OCI-LY3 (cell line): ENCODE data around the gene STAT5B.
"Not testable (repeated sequence)": the region's sequence is repeated elsewhere in the genome, so short reads cannot be mapped to it uniquely, and the experiment has no call there.

Experiments
- EZH2phosphoT487 ChIP-seq: fragments of 200-600 bp; shearing (Covaris generic); IDR thresholded peaks from 2 replicates; pipeline ENCODE4 v1.6.1; 2018; ENCODE audit warnings: antibody characterized with exemption, mixed run types, low read depth
- TF ChIP-seq, protein P1 (sequence below): fragments of 200-600, 300-600 bp; sonication (generic); IDR thresholded peaks from 2 replicates; pipeline ENCODE4 v1.5.1; 2014; ENCODE audit warnings: antibody characterized with exemption, low read length, low read depth

DNA sequence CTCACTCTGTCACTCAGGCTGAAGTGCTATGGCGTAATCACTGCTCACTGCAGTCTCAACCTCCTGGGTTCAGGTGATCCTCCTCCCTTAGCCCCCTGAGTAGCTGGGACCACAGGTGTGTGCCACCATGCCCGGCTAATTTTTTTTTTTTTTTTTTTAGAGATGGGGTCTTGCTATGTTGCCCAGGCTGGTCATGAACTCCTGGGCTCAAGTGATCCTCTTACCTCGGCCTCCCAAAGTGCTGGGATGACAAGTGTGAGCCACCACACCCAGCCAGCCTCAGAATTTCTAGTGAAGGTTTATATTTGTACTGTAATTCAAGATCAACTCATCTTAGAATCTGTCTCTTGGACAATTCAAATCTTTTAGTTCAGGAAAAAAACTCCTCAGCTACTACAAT, 32.1 kb downstream of the STAT5B start:
- TF ChIP-seq, protein P1, sequence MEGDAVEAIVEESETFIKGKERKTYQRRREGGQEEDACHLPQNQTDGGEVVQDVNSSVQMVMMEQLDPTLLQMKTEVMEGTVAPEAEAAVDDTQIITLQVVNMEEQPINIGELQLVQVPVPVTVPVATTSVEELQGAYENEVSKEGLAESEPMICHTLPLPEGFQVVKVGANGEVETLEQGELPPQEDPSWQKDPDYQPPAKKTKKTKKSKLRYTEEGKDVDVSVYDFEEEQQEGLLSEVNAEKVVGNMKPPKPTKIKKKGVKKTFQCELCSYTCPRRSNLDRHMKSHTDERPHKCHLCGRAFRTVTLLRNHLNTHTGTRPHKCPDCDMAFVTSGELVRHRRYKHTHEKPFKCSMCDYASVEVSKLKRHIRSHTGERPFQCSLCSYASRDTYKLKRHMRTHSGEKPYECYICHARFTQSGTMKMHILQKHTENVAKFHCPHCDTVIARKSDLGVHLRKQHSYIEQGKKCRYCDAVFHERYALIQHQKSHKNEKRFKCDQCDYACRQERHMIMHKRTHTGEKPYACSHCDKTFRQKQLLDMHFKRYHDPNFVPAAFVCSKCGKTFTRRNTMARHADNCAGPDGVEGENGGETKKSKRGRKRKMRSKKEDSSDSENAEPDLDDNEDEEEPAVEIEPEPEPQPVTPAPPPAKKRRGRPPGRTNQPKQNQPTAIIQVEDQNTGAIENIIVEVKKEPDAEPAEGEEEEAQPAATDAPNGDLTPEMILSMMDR: not testable (repeated sequence)
- not testable (repeated sequence) for TF ChIP-seq EZH2phosphoT487
